ACC112 (cell line): Measurements from ENCODE around the gene MED15.
A peak's percentile ranks its signal among the peaks of the same experiment; 100 is the strongest.

Experiments
- H2AFZ ChIP-seq: fragments of 200-600 bp; sonication (generic); one replicate; pipeline ENCODE4 v1.6.0; 2017; ENCODE audit warnings: antibody characterized with exemption, low read length; ENCODE audit not compliant: unreplicated experiment
- H3K27ac ChIP-seq: fragments of 200-600 bp; sonication (generic); 2 replicates; pipeline ENCODE4 v1.5.1; 2014; ENCODE audit warnings: low read depth, mild to moderate bottlenecking, antibody characterized with exemption, low read length, moderate library complexity
- H3K27me3 ChIP-seq: fragments of 200-600 bp; sonication (generic); 2 replicates; pipeline ENCODE4 v1.6.1; 2014; ENCODE audit warnings: mild to moderate bottlenecking, antibody characterized with exemption, low read length, moderate library complexity, mixed read lengths; ENCODE audit not compliant: insufficient read depth
- H3K36me3 ChIP-seq: fragments of 200-600 bp; sonication (generic); 2 replicates; pipeline ENCODE4 v1.6.1; 2016; ENCODE audit warnings: mild to moderate bottlenecking, antibody characterized with exemption, low read length, moderate library complexity, mixed read lengths; ENCODE audit not compliant: insufficient read depth
- H3K4me1 ChIP-seq: fragments of 200-600 bp; sonication (generic); one replicate; pipeline ENCODE4 v1.6.1; 2016; ENCODE audit warnings: low read length, mixed read lengths; ENCODE audit not compliant: insufficient read depth, unreplicated experiment, control insufficient read depth
- H3K4me3 ChIP-seq: fragments of 200-600 bp; sonication (generic); 2 replicates; pipeline ENCODE4 v1.5.1; 2014; ENCODE audit warnings: mild to moderate bottlenecking, low read depth, low read length
- H3K79me2 ChIP-seq: fragments of 200-600 bp; sonication (generic); one replicate; pipeline ENCODE4 v1.6.0; 2016; ENCODE audit warnings: low read length; ENCODE audit not compliant: control insufficient read depth, unreplicated experiment, insufficient read depth

The MED15 gene

DNA sequence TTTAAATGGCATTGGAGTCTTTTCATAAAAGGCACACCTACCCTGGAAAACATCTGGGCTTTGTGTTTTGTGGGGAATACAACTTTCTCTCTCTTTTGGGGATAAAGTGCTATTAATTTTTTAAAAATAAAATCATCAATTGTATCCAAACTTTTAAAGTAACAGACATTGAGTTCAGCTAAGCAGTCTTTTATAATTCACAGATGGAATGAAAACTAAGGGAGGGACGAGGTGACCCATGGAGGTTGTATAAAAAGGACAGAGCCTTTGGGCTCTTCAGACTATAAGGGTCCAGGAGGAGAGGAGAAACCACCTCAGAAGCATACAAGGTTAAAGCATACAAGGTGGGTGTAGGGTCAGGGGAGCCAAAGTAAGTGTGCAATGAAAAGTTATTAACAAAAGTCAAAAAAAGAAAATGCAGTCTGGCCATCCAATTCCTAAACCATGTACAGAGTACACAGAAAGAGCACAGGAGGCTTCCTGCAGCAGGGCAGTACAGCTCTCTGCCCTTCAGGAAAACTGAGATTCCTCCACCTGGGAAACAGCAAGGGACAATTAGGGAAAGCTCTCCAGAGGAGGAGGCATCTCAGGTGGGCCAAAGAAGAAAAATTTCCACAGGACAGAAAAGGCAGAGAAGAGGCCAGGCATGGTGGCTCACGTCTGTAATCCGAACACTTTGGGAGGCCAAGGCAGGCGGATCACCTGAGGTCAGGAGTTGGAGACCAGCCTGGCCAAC lies 22.3 kb upstream of the MED15 start:
- Histone ChIP-seq H2AFZ (no peak overlapping the region), H3K36me3 (no peaks in the 10 kb centered on the region), H3K79me2 (peaks cover 5% of the 10 kb centered on the region)

DNA sequence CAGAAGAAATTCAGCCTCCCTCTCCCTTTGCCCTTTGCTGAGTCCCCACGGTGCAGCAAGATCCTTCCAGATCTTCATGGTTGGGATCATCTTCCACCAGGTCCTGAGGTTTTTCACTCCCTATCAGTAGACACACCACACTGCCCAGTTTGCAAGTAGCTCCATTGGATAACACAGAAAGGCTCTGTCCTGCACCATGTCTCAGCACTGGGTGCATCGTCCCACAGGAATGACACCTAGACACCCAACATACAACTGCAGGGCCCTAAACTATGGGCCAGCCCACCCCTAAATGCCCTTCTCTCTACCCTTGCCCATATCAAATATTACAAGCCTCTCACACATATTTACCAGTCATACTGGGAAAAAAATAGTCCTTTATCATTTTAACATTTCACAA lies 21.2 kb upstream of the MED15 start:
- no peak overlapping the region for H2AFZ ChIP-seq

More for the DNA sequence above, 22.3 kb upstream of the MED15 start:
- Histone ChIP-seq H3K4me1 (no peaks in the 10 kb centered on the region), H3K4me3 (no peak overlapping the region), H3K27ac (no peak overlapping the region), H3K27me3 (no peaks in the 10 kb centered on the region)

DNA sequence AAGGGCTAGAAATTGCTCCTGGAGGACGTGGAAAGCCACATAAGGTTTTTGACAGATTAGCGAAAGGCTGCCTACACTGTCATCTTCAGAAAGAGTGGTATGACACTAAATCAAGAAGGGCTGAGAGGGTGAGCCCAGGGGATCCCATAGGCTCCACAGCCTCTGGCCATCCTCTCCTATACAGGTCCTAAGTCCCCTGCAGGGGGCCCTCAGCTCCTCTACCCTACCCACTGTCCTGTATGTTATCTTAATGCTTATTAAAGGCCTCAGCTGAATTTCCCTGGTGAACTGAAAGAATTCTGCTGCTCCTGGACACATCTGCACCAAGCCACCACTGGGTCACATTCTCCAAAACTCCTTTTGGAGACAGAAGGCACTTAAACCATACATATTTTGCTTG lies 19.7 kb upstream of the MED15 start:
- Histone ChIP-seq H3K4me1 (no peaks in the 10 kb centered on the region), H3K4me3 (no peak overlapping the region), H3K27ac (no peak overlapping the region), H3K27me3 (no peaks in the 10 kb centered on the region), H3K36me3 (no peaks in the 10 kb centered on the region), H2AFZ (no peak overlapping the region), H3K79me2 (peaks cover 14% of the 10 kb centered on the region)

More for the DNA sequence above, 21.2 kb upstream of the MED15 start:
- no peak overlapping the region for H3K4me3 ChIP-seq
- H3K27me3 ChIP-seq, result no peaks in the 10 kb centered on the region
- no peaks in the 10 kb centered on the region for H3K4me1 ChIP-seq
- no peaks in the 10 kb centered on the region for H3K36me3 ChIP-seq
- H3K27ac ChIP-seq, result no peak overlapping the region
- H3K79me2 ChIP-seq, result peaks cover 7% of the 10 kb centered on the region

DNA sequence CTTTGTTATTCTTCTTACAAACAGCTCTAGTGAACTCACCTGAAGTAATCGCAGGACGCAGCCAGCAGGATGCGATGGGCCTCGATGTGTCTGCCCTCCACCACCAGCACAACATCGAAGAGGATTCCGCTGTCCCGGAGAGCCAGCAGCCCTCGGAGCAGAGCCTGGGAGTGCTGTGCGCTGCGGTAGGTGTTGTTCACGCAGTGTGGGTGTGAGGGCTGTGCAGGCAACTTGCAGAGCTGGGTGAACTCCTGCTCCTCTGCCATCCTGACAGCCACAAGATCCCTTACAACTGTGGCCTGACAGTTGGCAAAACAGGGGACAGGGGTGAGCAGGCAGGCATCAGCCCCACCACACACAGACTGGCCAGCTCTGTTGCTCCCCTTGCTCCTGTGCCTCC lies 18.5 kb upstream of the MED15 start:
- H3K36me3 ChIP-seq, result no peaks in the 10 kb centered on the region
- H3K4me1 ChIP-seq, result no peaks in the 10 kb centered on the region
- peaks cover 24% of the 10 kb centered on the region for H3K79me2 ChIP-seq
- no peak overlapping the region for H2AFZ ChIP-seq
- no peaks in the 10 kb centered on the region for H3K27me3 ChIP-seq
- H3K27ac ChIP-seq, result no peak overlapping the region
- H3K4me3 ChIP-seq, result no peak overlapping the region

DNA sequence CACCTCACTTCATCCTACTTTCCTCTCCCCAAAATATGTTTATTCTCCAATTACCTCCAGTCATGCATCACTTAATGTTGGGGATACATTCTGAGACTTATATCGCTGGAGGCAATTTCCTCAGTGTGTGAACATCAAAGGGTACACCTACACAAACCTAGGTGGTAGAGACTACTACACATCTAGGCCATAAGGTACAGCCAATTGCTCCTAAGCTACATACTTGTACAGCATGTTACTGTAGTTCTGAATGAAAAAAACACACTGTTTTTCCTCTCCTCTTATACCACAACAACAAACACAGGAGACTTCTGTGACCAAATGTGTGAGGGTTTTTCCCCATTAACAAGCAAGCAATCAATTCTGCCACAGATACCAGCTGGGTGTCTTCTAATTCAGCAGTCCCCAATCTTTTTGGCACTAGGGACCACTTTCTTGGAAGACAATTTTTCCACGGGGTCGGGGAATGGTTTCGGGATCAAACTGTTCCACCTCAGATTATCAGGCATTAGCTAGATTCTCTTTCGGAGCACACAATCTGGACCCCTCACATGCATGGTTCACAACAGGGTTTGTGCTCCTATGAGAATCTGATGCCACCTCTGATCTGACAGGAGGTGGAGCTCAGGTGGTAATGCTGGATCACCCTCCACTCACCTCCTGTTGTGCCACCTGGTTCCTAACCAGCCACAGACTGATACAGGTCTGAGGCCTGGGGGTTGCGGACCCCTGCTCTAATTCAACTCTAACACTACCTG lies 17.0 kb upstream of the MED15 start:
- no peak overlapping the region for H3K4me3 ChIP-seq
- no peak overlapping the region for H2AFZ ChIP-seq
- H3K79me2 ChIP-seq, result peaks cover 37% of the 10 kb centered on the region
- H3K27ac ChIP-seq, result no peak overlapping the region
- no peaks in the 10 kb centered on the region for H3K36me3 ChIP-seq
- no peaks in the 10 kb centered on the region for H3K27me3 ChIP-seq
- H3K4me1 ChIP-seq, result no peaks in the 10 kb centered on the region

DNA sequence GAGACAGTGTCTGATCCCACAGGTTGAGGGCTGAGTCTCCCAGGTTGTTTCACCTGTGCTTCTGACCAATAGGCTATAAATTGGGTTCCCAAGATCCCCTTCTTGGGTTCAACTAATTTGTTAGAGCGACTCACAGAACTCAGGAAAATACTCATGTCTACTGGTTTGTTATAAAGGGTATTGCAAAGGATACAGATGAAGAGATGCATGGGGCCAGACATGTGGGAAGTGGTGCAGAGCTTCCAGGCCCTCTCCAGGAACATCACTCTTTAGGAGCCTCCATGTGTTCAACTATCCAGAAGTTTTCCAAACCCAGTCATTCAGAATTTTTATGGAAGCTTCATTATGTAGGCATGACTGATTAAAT lies 16.5 kb upstream of the MED15 start:
- no peak overlapping the region for H3K4me3 ChIP-seq
- H3K4me1 ChIP-seq, result no peaks in the 10 kb centered on the region
- H3K79me2 ChIP-seq, result peaks cover 37% of the 10 kb centered on the region
- no peak overlapping the region for H2AFZ ChIP-seq
- H3K36me3 ChIP-seq, result no peaks in the 10 kb centered on the region
- no peaks in the 10 kb centered on the region for H3K27me3 ChIP-seq
- no peak overlapping the region for H3K27ac ChIP-seq

DNA sequence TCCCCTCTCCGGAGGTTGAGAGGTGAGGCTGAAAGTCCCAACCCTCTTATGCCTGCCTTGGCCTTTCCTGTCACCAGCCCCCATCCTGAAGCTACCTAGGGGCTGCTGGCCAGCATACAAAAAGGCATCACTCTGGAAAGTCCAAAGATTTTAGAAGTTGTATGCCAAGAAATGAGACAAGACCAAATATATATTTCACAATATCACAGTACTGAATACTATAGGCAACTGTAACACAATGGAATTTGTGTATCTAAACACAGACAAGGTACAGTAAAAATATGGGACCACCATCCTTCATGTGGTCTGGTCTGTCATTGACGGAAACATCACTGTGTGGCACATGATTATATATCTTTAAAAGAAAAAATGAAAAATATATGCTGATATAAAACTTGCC lies 16.1 kb upstream of the MED15 start:
- Histone ChIP-seq H3K79me2 (peaks cover 37% of the 10 kb centered on the region), H3K36me3 (no peaks in the 10 kb centered on the region), H2AFZ (no peak overlapping the region), H3K4me1 (no peaks in the 10 kb centered on the region), H3K4me3 (no peak overlapping the region), H3K27me3 (no peaks in the 10 kb centered on the region), H3K27ac (no peak overlapping the region)

DNA sequence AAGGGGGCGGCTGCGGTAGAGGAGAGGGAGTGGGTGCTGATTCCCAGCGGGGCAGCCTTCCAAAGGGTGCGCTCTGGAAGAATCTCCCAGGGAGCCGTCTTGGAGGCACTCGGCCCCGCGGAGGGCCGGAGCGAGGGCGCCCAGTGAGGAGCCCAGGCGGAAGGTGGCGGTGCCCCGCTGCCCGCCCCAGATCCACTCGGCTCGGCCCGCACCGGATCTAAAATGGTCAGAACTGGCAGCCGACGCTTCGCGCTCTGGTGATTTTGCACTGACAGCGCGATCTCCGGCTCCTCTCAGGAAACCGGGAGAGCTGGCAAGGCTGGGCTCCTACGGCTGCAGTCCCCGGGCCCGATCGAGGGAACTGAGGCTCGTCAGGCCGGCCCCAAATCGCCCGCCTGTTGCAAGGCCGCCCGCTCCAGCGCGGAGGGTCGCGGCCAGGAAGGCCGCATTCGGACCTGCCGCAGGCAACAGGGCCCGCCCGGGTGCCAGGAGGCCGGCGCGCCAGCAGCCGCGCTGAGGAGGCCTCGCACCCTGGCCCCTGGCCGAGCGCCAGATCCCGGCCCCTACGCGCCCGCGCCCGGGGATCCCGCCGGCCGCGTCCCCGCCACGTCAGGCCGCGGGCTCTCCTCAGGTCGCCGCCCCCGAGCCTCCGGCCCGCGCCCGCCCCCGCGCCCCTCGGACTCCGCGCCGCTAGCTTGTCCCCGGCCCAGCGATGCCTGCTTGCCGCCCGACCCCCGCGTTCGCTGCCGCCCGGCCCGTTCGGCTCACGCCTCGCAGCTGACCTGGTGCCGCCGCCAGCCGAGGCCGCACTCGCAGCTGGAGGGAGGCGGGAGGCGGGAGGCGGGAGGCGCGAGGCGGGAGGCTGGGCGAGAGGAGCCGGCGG lies 12.2 kb upstream of the MED15 start, which contains the start of gene KLHL22:
KLHL22 (minus strand) TSS at position 818 of the 883 bp plus-strand sequence. CDS start 6,584 bp downstream, outside the sequence.
- peak within 1 kb of the TSS; percentile 87 for H3K4me3 ChIP-seq
- H3K4me1 ChIP-seq, result peaks cover 3% of the 10 kb centered on the region
- peak within 1 kb of the TSS; percentile 81 for H2AFZ ChIP-seq
- no peaks in the 10 kb centered on the region for H3K36me3 ChIP-seq
- no peaks in the 10 kb centered on the region for H3K27me3 ChIP-seq
- H3K27ac ChIP-seq, result peak within 1 kb of the TSS; percentile 77
- H3K79me2 ChIP-seq, result peaks cover 32% of the 10 kb centered on the region

DNA sequence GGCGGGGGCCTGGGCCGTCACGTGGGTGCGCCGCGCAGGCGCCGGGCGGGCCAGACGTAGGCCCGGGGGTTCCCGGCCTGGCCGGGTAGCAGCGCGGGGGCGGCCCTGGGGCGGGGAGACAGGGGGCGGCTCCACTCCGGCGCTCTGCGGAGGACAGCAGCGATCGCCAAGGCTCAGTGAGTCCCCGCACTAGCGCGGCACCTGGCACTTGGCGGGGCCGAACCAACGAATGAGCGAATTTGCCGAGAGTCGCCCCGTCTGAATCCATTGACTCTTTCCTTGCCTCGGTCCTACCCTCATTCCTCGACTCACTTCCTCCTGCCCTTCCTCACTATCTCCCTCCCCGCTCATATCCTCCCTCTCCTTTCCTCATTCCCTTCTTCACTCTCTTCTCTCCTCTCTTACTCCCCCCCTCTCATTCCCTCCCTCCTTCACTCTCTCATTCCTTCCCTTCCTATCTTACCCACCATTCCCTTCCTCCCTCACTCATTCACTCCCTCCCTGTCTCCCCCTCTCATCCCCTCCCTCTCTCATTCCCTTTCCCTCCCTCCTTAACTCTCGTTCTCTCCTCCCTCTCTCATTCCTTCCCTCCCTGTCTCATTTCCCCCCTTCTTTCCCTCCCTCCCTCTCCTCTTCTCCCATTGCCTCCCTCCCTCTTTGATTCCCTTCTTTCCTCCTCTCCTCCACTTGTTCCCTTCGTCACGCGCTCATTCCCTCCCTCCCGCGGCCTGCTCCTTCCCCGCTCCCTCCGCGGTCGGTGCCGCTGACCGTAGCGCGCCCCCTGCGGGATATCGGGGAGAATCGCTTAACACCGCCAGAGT lies 11.3 kb upstream of the MED15 start:
- Histone ChIP-seq H2AFZ (peak overlapping the region; percentile 47), H3K27ac (peak overlapping the region; percentile 77), H3K4me3 (peak overlapping the region; percentile 87), H3K36me3 (no peaks in the 10 kb centered on the region), H3K4me1 (peaks cover 3% of the 10 kb centered on the region), H3K27me3 (no peaks in the 10 kb centered on the region), H3K79me2 (peaks cover 32% of the 10 kb centered on the region)

DNA sequence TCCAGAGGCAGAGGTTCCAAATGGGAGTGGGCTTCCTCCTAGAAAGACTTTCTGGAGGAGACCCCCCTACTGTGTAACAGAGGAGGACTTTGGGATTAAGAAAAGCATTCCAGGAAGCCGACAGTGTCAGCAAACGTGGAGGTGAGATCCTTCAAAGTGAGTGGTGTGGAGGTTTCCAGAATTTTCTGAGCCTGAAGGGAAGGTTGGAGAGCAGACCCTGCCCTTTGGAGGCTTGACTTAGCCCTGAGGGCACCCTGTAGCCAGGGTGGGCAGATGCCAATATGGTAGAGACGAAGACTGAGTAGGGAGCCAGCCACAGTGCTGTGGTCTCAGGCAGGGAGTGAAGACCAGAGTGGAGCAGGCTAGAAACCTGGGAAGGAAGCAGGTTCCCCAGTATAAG lies 10.0 kb upstream of the MED15 start:
- Histone ChIP-seq H3K27ac (no peak overlapping the region), H3K79me2 (peaks cover 23% of the 10 kb centered on the region), H3K36me3 (no peaks in the 10 kb centered on the region), H2AFZ (no peak overlapping the region), H3K4me3 (no peak overlapping the region), H3K4me1 (peaks cover 3% of the 10 kb centered on the region), H3K27me3 (no peaks in the 10 kb centered on the region)
